HG02588 (cell line): ENCODE measurements around the gene SPNS2.

Experiments
- ATAC-seq: cut with Tn5 transposase; IDR thresholded peaks from one replicate; pipeline ENCODE4 v1.9.1; 2021; ENCODE audit warnings: mild to moderate bottlenecking, moderate library complexity; ENCODE audit not compliant: unreplicated experiment

SPNS2 gene

GRCh38 chr17:4480929-4481898 is 17.5 kb upstream of the SPNS2 start:
- ATAC-seq = no peak

- ATAC-seq = no peak
Measured at GRCh38 chr17:4482338-4483011, 16.2 kb upstream of the SPNS2 start.

- no peak for ATAC-seq
Measured at GRCh38 chr17:4483012-4483840, 15.5 kb upstream of the SPNS2 start.

- no peak for ATAC-seq
Measured at GRCh38 chr17:4485676-4486646, 12.7 kb upstream of the SPNS2 start.

GRCh38 chr17:4487296-4487695 is 11.4 kb upstream of the SPNS2 start:
- ATAC-seq = no peak

- no peak for ATAC-seq
Measured at GRCh38 chr17:4487820-4488716, 10.6 kb upstream of the SPNS2 start.

GRCh38 chr17:4488989-4489595 is 9.6 kb upstream of the SPNS2 start:
- ATAC-seq = no peak

GRCh38 chr17:4490109-4490591 is 8.5 kb upstream of the SPNS2 start:
- no peak for ATAC-seq

GRCh38 chr17:4490637-4491061 is 8.0 kb upstream of the SPNS2 start:
- no peak for ATAC-seq

GRCh38 chr17:4492721-4493561 is 5.7 kb upstream of the SPNS2 start:
- no peak for ATAC-seq

- no peak for ATAC-seq
Measured at GRCh38 chr17:4497101-4497824, 1.4 kb upstream of the SPNS2 start.

- no peak for ATAC-seq
Measured at GRCh38 chr17:4499431-4500190, 930 bp downstream of the SPNS2 start.

GRCh38 chr17:4500191-4500571 is 1.5 kb downstream of the SPNS2 start:
- ATAC-seq = no peak

GRCh38 chr17:4501295-4501949 is 2.7 kb downstream of the SPNS2 start:
- no peak for ATAC-seq

- no peak for ATAC-seq
Measured at GRCh38 chr17:4502466-4503154, 3.9 kb downstream of the SPNS2 start.
